PC-3 (cell line): ENCODE results near the gene SLC5A3. TPM values are rescaled to one million over a fixed set of nuclear protein-coding genes. Genes with fewer than 3 reads are reported as not detected.

ENCODE experiments used
- ATAC-seq: fragments of 200-7000 bp; cut with Tn5 transposase; 2 replicates; pipeline ENCODE4 v1.9.1; 2020; ENCODE audit warnings: mild to moderate bottlenecking, moderate library complexity
- BruUV-seq: library from RNA; stranded (reverse); fragments of 400-500 nt; replicated peaks from 2 replicates; lab custom pipeline; 2021; lab: Mats Ljungman, UMichigan
- CTCF ChIA-PET: fragments of 300-600 bp; sonication (Branson Sonifier 250); formaldehyde crosslinking; loops from one replicate; lab custom pipeline; 2022; ENCODE audit warnings: antibody characterized with exemption; lab: Charles Lee
- POLR2A ChIA-PET: fragments of 300-600 bp; sonication (Branson Sonifier 250); formaldehyde crosslinking; loops from one replicate; lab custom pipeline; 2022; ENCODE audit warnings: antibody characterized with exemption; ENCODE audit not compliant: unreplicated experiment; lab: Charles Lee
- DNase-seq: peaks from one replicate; pipeline ENCODE4 v3.0.0-alpha.2; 2015
- H2AFZ ChIP-seq: fragments of 300-600 bp; sonication (generic); 2 replicates; pipeline ENCODE4 v1.6.0; 2016; ENCODE audit warnings: antibody characterized with exemption, low read length
- H3F3A ChIP-seq: fragments of 300-600 bp; sonication (generic); one replicate; pipeline ENCODE4 v1.6.0; 2017; ENCODE audit warnings: antibody characterized with exemption, low read length, control low read depth, mild to moderate bottlenecking; ENCODE audit not compliant: unreplicated experiment
- H3K27ac ChIP-seq: fragments of 300-600 bp; sonication (generic); 2 replicates; pipeline ENCODE4 v1.5.1; 2016; ENCODE audit warnings: mild to moderate bottlenecking, low read length
- H3K27me3 ChIP-seq: fragments of 300-600 bp; sonication (generic); 2 replicates; pipeline ENCODE4 v1.6.1; 2016; ENCODE audit warnings: low read length, mixed read lengths
- H3K36me3 ChIP-seq: fragments of 300-600 bp; sonication (generic); 2 replicates; pipeline ENCODE4 v1.6.1; 2016; ENCODE audit warnings: low read depth, mixed run types, low read length, mixed read lengths
- H3K4me1 ChIP-seq: fragments of 300-600 bp; sonication (generic); 2 replicates; pipeline ENCODE4 v1.5.1; 2016; ENCODE audit warnings: low read length; ENCODE audit not compliant: insufficient read depth
- H3K4me2 ChIP-seq: fragments of 300-600 bp; sonication (generic); 2 replicates; pipeline ENCODE4 v1.6.0; 2016; ENCODE audit warnings: low read length
- H3K4me3 ChIP-seq: fragments of 300-600 bp; sonication (generic); 2 replicates; pipeline ENCODE4 v1.5.1; 2016; ENCODE audit warnings: mild to moderate bottlenecking, low read length, mixed read lengths
- H3K79me2 ChIP-seq: fragments of 300-600 bp; sonication (generic); 2 replicates; pipeline ENCODE4 v1.6.1; 2017; ENCODE audit warnings: low read length, mixed read lengths
- H3K9ac ChIP-seq: fragments of 300-600 bp; sonication (generic); 2 replicates; pipeline ENCODE4 v1.6.0; 2016; ENCODE audit warnings: mild to moderate bottlenecking, low read length
- H3K9me2 ChIP-seq: fragments of 300-600 bp; sonication (generic); replicated peaks from 2 replicates; pipeline ENCODE4 v1.6.1; 2016; ENCODE audit warnings: mixed run types, low read length, mixed read lengths
- H3K9me3 ChIP-seq: fragments of 300-600 bp; sonication (generic); 2 replicates; pipeline ENCODE4 v1.6.1; 2016; ENCODE audit warnings: low read length, mixed read lengths
- H4K20me1 ChIP-seq: fragments of 300-600 bp; sonication (generic); 2 replicates; pipeline ENCODE4 v1.6.1; 2016; ENCODE audit warnings: low read length, mixed read lengths
- EZH2 ChIP-seq: fragments of 300-600 bp; sonication (generic); IDR thresholded peaks from one replicate; pipeline ENCODE4 v1.6.1; 2017; ENCODE audit warnings: antibody characterized with exemption, mild to moderate bottlenecking, low read length; ENCODE audit not compliant: unreplicated experiment
- EZH2phosphoT487 ChIP-seq: fragments of 300-600 bp; sonication (generic); IDR thresholded peaks from 2 replicates; pipeline ENCODE4 v1.6.1; 2018; ENCODE audit warnings: mild to moderate bottlenecking, antibody characterized with exemption, low read length, borderline replicate concordance
- intact Hi-C: fragments of 100-400 bp; cut with micrococcal nuclease; formaldehyde crosslinking; loops from 2 replicates; pipeline ENCODE4 v1.9.0; 2023
- total RNA-seq: library from RNA; depleted of rRNA; stranded (reverse); fragments of >200 nt; gene quantifications from 2 replicates; pipeline ENCODE4 v1.2.3, GENCODE V29; 2014; rRNA removed
- TF ChIP-seq, protein P1 (sequence below): fragments of 300-600 bp; sonication (generic); conservative IDR thresholded peaks from 2 replicates; pipeline ENCODE4 v1.5.1; 2017; ENCODE audit warnings: antibody characterized with exemption, low read depth, mild to moderate bottlenecking, low read length

Gene SLC5A3
- total RNA-seq, 1 experiment from 2014 or later: 13.8 TPM

DNA sequence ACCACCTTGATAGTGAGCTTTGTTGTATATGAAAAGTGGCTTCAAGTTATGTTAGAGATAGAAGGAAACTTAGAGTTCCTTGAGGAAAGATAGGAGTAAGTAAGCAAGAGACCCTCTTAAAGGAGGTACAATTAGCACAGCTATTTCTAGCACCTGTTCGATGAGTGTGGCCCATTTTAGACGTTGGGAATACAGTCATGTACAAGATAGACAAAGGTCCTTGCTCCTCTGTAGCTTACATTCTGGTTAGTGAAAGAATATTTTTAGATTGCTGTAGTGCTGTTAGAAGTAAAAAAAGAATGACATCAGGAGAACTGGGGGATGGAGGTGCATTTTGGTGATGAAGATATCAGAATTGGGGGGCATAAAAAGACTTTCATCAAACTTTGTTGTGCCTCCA is 47.5 kb downstream of the SLC5A3 start:
- Histone ChIP-seq H3K9ac (no peak overlapping the region), H3K79me2 (peaks cover 11% of the 10 kb centered on the region; the same call in 1 of the 2 replicates), H3F3A (no peaks in the 10 kb centered on the region), H3K9me3 (no peaks in the 10 kb centered on the region), H3K4me2 (no peak overlapping the region), H3K9me2 (no peaks in the 10 kb centered on the region), H3K36me3 (peaks cover 6% of the 10 kb centered on the region; the same call in 1 of the 2 replicates), H2AFZ (no peak overlapping the region), H4K20me1 (no peaks in the 10 kb centered on the region), H3K4me1 (no peaks in the 10 kb centered on the region), H3K27me3 (no peaks in the 10 kb centered on the region), H3K4me3 (no peak overlapping the region), H3K27ac (no peak overlapping the region)
- ChIA-PET POLR2A (interaction anchor here (0.7 to 0.9 kb wide), 2 partner anchors 27 to 30 kb away, joined by 5 read pairs; no protein-coding TSS in a partner anchor), CTCF (no interaction called here)
- intact Hi-C loops: no loop called here
- BruUV-seq: no TSS peak
- no peak for TF ChIP-seq EZH2phosphoT487
- TF ChIP-seq EZH2: no peak
- TF ChIP-seq, protein P1, sequence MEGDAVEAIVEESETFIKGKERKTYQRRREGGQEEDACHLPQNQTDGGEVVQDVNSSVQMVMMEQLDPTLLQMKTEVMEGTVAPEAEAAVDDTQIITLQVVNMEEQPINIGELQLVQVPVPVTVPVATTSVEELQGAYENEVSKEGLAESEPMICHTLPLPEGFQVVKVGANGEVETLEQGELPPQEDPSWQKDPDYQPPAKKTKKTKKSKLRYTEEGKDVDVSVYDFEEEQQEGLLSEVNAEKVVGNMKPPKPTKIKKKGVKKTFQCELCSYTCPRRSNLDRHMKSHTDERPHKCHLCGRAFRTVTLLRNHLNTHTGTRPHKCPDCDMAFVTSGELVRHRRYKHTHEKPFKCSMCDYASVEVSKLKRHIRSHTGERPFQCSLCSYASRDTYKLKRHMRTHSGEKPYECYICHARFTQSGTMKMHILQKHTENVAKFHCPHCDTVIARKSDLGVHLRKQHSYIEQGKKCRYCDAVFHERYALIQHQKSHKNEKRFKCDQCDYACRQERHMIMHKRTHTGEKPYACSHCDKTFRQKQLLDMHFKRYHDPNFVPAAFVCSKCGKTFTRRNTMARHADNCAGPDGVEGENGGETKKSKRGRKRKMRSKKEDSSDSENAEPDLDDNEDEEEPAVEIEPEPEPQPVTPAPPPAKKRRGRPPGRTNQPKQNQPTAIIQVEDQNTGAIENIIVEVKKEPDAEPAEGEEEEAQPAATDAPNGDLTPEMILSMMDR: no peak
- ATAC-seq (no peak), DNase-seq (no peak)

DNA sequence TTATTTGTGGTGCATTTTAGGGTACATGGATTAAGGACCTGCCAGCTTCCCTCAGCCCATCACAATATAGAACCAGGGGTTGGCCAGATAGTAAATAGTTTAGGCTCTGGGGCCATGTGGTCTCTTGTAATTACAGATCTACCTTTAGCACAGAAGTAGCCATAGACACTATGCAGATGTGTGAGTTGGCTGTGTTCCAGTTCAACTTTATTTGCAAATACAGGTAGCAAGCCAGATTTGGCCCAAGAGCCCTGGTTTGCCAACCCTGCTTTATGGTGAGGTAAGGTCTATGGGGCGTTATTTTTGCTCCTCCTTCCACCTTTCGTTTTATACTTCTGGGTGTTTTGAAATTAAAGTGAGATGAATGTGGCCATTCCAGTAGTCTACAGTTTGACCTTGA is 48.7 kb downstream of the SLC5A3 start:
- peak; percentile 11; the same call in 1 of the 2 replicates for ATAC-seq
- DNase-seq: no peak
- Histone ChIP-seq H2AFZ (no peak overlapping the region), H3K36me3 (peaks cover 4% of the 10 kb centered on the region; the same call in 1 of the 2 replicates), H3K4me2 (no peak overlapping the region), H3K9ac (no peak overlapping the region), H4K20me1 (no peaks in the 10 kb centered on the region), H3K4me1 (no peaks in the 10 kb centered on the region), H3K9me2 (no peaks in the 10 kb centered on the region), H3F3A (no peaks in the 10 kb centered on the region), H3K27me3 (no peaks in the 10 kb centered on the region), H3K79me2 (peaks cover 12% of the 10 kb centered on the region; the same call in 1 of the 2 replicates), H3K27ac (no peak overlapping the region), H3K9me3 (no peaks in the 10 kb centered on the region), H3K4me3 (no peak overlapping the region)
- BruUV-seq: no TSS peak
- CTCF ChIA-PET: no interaction called here
- no peak for TF ChIP-seq EZH2phosphoT487
- TF ChIP-seq, protein P1: no peak
- intact Hi-C loops: no loop called here
- POLR2A ChIA-PET: no interaction called here

Other genes starting within 250 kb of the SLC5A3 start
- gene ATP5PO, start 157.8 kb upstream of the SLC5A3 start, total RNA-seq: 288 and 386 TPM in 2 replicates
- gene MRPS6, start within 50 bp of the SLC5A3 start, total RNA-seq: 32.8 and 35.0 TPM in 2 replicates